ENCODE results near the gene NXPH3.

GRCh38 chr17:49603238-49603637 lies 27.6 kb downstream of the NXPH3 start:
- no peak for TF ChIP-seq CTCF (conservative IDR thresholded peaks at IDR 0.05)
- TF ChIP-seq EZH2 (IDR thresholded peaks at IDR 0.05; ENCODE audit: low read depth), result no peak
